GM19025 (cell line): ENCODE results near the gene TMEM258.
A peak's percentile ranks its signal among the peaks of the same experiment; 100 is the strongest.

Experiments
- ATAC-seq: cut with Tn5 transposase; IDR thresholded peaks from one replicate; pipeline ENCODE4 v1.9.1; 2021; ENCODE audit warnings: mild to moderate bottlenecking, low read depth, moderate library complexity; ENCODE audit not compliant: unreplicated experiment

Gene TMEM258

GRCh38 chr11:61762798-61763197, 29.6 kb downstream of the TMEM258 start:
- no peak for ATAC-seq

DNA sequence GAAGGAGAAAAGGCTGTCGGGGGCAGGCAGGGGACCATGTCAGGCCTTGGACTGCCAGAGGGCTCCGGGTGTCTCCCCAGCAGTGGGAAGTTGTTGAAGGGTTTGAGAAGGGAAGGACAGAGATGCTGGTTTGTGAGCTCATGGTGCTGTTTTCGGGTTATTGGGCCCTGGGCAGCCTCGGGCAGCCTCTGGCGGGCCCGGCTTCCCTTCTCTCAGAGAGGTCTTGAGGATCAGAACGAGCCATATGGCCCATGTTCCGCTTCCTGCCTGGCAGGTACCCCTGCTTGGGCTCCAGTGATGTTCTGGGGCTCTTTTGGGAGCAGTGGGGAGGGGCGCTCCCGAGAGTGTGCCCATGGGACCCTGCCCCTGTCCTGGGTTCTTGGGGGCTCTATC, 30.2 kb downstream of the TMEM258 start:
- ATAC-seq: no peak

DNA sequence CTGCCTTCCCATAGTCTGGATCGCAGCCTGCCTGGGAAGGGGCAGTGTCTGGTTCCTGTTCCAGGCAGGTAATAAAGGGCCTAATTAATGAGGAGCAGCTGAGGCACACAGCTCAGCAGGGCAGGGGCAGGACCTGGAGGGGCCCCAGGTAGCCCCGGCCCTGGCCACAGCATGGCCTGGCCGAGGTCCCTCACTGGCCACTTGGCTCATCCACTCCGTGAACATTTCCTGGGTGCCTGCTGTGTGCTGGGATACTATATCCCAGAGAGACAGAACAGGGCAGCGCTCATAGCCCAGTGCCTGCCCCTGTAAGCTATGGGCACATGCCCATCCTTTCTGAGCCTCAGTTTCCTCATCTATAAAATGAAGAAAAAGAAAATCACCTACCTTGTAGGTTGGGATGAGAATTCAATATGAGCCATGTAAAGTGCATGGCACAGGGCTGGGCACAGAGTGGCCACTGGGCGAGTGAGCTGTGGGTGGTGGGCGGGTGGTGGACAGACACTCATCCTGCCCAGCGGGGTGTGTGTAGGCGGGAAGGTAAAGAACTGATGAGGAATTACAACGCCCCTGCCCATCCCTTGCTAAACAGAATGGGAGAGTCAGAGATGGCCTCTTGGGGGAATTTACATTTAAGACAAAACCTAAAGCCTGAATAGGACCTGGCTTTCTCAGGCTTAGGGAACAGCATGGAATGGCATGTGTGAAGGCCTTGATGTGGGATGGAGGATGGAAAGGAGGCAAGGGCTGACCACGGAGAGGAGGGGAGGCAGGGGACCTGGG, 30.8 kb downstream of the TMEM258 start:
- no peak for ATAC-seq

DNA sequence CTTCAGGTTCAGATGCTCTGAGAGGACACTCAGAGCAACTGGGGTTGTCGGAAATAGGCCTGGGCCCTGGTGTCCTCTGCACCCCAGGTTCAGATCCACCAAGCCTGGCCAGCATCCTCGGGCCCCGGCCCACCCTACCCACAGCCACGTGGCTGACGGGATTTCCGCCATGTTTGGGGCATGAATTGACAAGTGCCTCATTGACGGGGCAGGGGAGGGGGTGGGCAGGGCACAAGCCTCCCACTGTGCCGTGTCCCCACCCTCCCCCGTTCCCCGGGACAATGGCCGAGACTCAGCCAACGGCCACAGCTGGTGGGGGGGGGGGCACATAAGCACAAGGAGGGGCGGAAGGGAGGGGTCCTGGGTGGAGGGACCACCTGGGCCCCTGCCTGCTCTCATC, 31.5 kb downstream of the TMEM258 start:
- ATAC-seq: no peak

DNA sequence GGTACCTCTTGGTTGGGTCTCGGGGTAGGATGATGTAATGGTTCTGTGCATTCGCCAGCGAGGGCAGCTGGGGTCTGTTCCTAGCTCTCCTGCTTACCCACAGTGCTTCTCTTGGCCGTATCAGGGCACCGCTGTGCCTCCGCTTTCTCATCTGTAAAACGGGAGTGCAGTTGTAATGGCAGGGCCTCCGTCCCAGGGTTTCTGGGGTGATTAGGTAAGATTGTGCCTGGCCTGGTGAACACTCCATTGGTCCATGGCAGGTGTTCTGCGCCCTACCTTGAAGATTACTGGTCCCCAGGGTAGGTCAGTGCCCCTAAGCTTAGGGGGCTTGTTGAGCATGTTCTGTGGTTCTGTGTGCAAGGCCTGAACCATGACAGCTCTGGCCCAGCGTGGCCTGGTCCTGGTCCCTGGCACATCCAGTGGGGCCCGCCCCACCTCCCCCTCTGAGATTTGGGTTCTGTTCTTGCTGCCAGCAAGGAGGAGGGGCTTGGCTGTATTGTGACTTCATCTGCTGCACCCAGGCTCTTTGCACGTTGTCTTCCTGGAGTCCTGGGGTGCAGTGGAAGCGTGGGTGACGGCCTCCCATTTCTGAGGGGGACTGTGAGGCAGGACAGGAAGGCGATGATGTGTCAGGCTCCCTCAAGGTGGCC, 35.1 kb downstream of the TMEM258 start:
- no peak for ATAC-seq

GRCh38 chr11:61756452-61757212, 35.8 kb downstream of the TMEM258 start:
- ATAC-seq: peak; percentile 49

DNA sequence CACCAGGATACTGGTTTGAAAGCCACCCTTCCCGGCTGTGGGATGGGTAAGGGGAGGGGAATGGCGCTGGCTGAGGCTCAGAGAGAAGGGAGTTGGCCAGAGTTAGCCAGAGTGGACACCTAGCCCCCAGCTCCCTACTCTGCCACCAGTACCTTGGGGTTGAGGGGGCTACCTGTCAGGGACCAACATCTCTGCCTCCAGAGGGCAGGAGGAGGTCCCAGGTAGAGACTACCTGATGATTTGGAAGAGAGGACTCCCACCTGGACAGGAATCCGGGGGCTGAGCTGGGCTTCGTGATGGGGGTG, 36.3 kb downstream of the TMEM258 start:
- no peak for ATAC-seq

- no peak for ATAC-seq
Measured at GRCh38 chr11:61754534-61755482, 37.6 kb downstream of the TMEM258 start.

DNA sequence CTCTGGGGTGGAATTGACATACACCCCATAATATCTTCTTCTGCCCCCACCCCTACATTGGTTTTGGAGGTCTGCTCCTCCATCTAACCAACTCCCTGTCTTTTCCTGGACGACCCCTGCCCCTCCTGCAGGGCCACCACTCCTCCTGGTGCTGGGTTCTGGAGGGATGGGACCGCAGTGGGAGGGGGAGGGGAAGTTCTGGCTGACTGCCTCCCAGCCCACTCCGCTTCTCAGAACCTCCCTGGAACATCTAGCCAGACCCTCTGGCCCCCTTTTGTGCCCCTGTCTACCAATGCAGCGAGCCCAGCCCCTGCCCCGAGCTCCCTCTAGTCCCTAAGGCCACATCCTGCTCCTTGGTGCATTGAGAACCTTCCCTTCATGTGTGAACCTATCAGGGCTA, 38.7 kb downstream of the TMEM258 start:
- ATAC-seq: no peak

DNA sequence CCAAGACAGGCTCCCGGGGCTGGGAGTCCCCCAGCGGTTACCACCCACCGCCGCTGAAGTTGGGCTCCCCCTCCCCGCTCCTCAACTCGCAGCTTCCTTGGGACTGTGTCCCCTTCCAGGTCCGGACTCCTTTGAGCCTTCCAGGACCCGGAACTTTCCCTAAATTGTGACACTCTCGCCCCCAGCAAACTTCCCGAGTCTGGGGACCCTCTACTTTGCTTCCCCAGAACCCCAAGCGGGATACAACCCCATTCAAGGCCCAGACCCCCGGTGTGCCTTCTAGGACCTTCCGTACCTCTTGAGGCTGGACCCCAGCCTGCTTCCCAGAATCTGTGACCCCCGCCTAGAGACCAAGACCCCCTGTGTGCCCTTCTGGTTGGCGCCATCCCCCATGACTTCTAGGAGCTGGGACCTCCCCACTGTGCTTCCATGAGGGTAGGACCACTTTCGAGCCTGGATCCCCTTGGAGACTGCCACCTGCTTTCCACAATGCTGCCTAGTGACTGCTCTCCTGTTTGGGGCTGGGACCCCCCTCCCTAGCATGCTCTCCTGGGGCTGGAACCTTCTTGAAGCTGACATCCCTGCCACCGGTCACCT, 39.4 kb downstream of the TMEM258 start:
- ATAC-seq: no peak

- ATAC-seq: no peak
Measured at GRCh38 chr11:61752117-61752924, 40.1 kb downstream of the TMEM258 start, which contains the start of gene MYRF. TSS of gene MYRF (plus strand) at chr11:61752636. CDS start at chr11:61752745, 109 bp downstream.

- ATAC-seq: no peak
Measured at GRCh38 chr11:61751384-61751783, 41.0 kb downstream of the TMEM258 start.

- ATAC-seq: no peak
Measured at GRCh38 chr11:61750631-61751273, 41.6 kb downstream of the TMEM258 start.

DNA sequence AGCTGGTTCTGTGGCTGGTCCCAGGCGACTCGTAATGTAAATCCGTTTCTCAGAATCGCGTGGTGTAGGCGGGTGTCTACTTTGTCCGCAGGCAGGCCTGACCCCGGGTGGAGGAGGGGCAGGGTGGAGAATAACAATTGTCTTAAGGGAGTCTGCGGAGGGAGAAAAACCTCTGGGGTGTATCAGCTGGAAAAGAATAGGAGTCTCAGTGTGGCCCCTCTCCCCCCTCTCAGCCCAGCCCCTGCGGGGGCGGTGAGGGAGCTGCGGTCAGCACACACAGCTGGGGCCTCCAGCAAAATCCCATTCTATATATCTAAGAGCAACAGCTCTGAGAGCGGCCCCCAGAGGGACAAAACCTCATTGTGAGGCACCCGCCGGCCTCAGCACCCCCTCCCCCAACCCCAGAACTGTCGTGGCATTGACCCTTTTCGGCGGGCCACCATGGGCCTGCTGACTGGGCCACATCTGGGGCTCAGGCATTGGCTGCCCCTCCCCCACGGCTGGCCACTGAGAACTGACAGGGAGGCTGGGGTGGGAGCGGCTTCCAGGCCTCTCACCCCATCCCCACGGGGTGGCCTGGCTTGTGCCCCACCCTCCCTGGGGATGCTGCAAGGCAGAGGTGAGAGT, 42.7 kb downstream of the TMEM258 start:
- no peak for ATAC-seq

DNA sequence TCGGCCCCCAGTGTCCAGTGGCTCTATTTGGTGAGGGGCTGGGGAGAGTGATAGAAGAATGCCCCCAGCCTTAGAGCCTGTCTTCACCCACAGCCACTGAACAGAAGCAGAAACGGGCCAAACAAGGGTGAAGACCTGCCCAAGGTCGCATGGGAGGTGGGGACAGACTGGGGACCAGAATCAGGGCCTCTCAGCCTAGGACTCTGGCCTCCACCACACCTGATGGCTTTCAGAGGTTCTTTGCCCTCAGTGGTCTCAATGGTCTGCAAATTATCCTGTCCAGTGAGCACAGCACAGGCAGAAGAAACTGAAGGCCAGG, 44.5 kb downstream of the TMEM258 start:
- ATAC-seq: no peak

DNA sequence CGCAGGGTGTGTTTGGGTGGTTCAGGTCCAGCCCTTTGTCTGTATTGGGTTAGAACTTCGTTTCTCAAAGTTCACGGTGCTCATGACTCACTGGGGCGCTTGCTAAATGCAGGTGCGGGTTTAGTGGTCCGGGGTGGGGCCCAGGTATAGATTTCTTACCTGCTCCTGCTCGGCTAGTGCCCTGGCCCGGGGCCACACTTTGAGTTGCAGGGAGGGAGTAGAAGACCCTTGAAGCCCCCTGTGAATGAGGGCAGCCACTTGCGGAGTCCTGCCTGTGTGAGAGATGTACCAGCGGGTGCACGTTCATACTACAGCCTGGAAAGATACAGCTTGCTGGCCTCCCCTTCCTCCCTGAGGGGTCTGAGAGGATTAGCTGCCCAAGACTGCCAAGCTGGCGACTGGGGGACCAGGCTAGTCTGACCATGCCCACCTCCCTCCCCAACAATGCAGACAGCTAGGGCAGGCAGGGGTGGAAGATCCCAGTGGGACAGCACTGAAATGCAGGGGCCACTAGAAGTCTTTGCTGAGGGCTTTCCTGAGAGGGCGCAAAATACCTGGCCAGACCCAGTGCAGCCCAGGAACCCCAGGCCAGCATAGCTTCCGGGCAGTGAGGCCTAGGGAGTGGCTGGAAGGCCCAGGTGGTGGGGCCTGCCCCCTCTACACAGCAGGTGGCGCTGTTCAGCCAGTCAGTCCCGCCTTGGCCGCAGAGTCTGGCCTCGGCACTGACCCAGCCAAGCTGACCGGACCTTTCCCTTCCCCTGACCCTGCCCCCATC, 45.0 kb downstream of the TMEM258 start:
- no peak for ATAC-seq

GRCh38 chr11:61746442-61747191, 45.8 kb downstream of the TMEM258 start:
- ATAC-seq: no peak
